Inflammatory macrophage treated with lipopolysaccharide for 1 hour (primary cell): ENCODE results near the gene SEC24C.
A peak's percentile ranks its signal among the peaks of the same experiment; 100 is the strongest.

ENCODE experiments used
- DNase-seq, 2 donors: peaks; one replicate each; pipeline ENCODE4 v3.0.0-alpha.2; 2020 to 2022

Gene SEC24C

GRCh38 chr10:73796766-73797165 lies 52.6 kb downstream of the SEC24C start:
- no peak for DNase-seq

- no peak for DNase-seq
These were observed 53.3 kb downstream of the SEC24C start for GRCh38 chr10:73797324-73798025.

GRCh38 chr10:73798087-73798486 lies 53.9 kb downstream of the SEC24C start:
- no peak for DNase-seq

GRCh38 chr10:73798927-73799560 lies 54.9 kb downstream of the SEC24C start:
- DNase-seq: no peak

- DNase-seq: no peak
These were observed 55.9 kb downstream of the SEC24C start for GRCh38 chr10:73799899-73800559.

- no peak for DNase-seq
These were observed 56.5 kb downstream of the SEC24C start for GRCh38 chr10:73800560-73801252.

- DNase-seq: no peak
These were observed 57.0 kb downstream of the SEC24C start for GRCh38 chr10:73801253-73801590.

- DNase-seq: no peak
These were observed 58.3 kb downstream of the SEC24C start for GRCh38 chr10:73802276-73802991.

- DNase-seq: peak; percentile 71 to 74
These were observed 59.6 kb downstream of the SEC24C start for GRCh38 chr10:73803680-73804286.

- DNase-seq: no peak
These were observed 62.2 kb downstream of the SEC24C start for GRCh38 chr10:73806176-73806950.

GRCh38 chr10:73807471-73807870 lies 63.3 kb downstream of the SEC24C start:
- DNase-seq: no peak

- no peak for DNase-seq
These were observed 64.0 kb downstream of the SEC24C start for GRCh38 chr10:73808021-73808815.

- peak in 1 of 2 donors; percentile 29 for DNase-seq
These were observed 65.1 kb downstream of the SEC24C start for GRCh38 chr10:73809061-73809818.

- peak; percentile 37 to 62 for DNase-seq
These were observed 66.2 kb downstream of the SEC24C start for GRCh38 chr10:73810358-73810734.

GRCh38 chr10:73810735-73811465 lies 66.7 kb downstream of the SEC24C start:
- DNase-seq: peak in 1 of 2 donors; percentile 12

- DNase-seq: no peak
These were observed 68.5 kb downstream of the SEC24C start for GRCh38 chr10:73812657-73813056.

- no peak for DNase-seq
These were observed 69.2 kb downstream of the SEC24C start for GRCh38 chr10:73813333-73813732.

GRCh38 chr10:73814276-73814895 lies 70.2 kb downstream of the SEC24C start:
- no peak for DNase-seq
